HG02973 (cell line): ENCODE data around the gene OCA2.

Experiments used
- ATAC-seq: cut with Tn5 transposase; IDR thresholded peaks from one replicate; pipeline ENCODE4 v1.9.1; 2021; ENCODE audit warnings: moderate library complexity; ENCODE audit not compliant: unreplicated experiment

OCA2 gene

DNA sequence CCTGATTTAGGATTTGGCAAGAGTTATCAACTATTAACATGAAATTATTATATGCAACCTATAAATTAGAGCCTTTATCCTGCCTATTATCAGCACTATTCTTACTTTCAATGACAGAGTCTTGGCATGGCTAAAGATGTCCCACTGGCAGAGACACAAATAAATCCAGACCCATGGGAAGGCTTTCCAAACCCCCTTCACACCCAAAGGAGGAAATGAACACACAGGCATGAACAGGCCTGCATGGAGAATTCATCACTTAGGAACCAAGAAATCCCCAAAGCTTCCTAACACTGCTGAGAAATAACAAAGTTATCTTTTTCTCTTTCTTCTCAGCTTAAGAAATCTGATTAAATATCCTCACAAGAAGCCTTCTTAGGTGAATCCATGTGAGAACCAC, 213.9 kb downstream of the OCA2 start:
- ATAC-seq = no peak

DNA sequence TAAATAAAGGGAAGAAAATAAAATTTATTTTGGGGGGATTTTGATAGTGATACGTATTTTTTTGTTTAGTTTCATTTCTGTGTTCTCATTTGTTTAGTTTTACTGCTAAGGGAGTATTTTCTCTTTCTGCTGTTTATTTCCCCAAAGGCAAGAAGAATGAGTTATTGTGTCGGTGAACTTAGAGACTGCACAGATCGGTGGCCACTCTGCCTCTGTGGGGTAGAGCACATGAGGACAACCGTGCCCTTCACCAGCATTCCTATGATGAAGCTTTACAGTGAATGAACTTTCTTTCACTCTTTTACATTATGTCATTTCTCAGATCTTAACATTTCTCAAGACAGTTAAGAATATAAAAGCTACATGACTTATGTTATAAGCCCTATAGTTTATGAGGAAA, 214.4 kb downstream of the OCA2 start:
- ATAC-seq = no peak

DNA sequence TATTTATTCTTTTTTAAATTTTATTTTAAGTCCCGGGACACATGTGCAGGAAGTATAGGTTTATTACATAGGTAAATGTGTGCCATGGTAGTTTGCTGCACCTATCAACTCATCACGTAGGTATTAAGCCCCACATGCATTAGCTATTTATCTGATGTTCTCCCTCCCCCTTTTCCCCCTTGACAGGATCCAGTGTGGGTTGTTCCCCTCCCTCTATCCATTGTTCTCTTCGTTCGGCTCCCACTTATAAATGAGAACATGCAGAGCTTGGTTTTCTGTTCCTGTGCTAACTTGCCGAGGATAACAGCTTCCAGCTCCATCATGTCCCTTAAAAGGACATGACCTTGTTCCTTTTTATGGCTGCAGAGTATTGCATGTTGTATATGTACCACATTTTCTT, 220.3 kb downstream of the OCA2 start:
- ATAC-seq = no peak

GRCh38 chr15:27873828-27874227, 225.3 kb downstream of the OCA2 start:
- ATAC-seq = no peak

GRCh38 chr15:27873039-27873438, 226.1 kb downstream of the OCA2 start:
- no peak for ATAC-seq

DNA sequence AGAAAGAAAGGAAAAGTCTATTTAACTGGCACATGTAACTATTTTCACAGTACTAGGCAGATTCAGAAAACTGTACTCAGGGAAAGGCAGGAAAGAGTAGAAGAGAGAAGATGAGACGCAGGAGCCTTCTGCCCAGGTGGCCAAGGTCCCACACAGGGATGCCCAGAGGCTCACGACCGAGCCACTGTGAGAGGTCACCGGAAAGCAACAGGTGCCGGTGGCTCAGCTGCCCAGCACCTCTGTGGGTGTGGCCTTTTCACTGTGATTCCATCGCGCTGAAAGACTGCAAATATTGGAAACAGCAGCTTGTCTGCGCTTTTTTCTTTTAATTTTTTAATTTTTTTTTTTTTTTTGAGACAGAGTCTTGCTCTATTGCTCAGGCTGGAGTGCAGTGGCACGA, 226.8 kb downstream of the OCA2 start:
- ATAC-seq = no peak

DNA sequence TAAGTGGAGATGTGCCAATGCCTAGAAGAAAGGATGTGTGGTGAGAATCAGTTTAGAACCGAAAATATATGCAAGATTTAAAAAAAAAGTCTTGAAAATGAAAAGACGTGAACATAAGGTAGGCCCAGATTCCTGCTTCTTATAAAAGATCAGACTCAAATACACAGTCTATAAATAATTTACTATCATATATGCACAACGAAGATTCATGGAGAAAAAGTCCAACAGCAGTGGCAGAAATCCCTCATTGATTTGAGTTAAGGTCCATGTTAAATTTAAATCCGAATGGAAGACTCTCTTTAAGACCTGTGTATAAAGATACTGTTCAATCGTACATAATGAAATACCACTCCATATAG, 227.2 kb downstream of the OCA2 start:
- ATAC-seq = no peak

DNA sequence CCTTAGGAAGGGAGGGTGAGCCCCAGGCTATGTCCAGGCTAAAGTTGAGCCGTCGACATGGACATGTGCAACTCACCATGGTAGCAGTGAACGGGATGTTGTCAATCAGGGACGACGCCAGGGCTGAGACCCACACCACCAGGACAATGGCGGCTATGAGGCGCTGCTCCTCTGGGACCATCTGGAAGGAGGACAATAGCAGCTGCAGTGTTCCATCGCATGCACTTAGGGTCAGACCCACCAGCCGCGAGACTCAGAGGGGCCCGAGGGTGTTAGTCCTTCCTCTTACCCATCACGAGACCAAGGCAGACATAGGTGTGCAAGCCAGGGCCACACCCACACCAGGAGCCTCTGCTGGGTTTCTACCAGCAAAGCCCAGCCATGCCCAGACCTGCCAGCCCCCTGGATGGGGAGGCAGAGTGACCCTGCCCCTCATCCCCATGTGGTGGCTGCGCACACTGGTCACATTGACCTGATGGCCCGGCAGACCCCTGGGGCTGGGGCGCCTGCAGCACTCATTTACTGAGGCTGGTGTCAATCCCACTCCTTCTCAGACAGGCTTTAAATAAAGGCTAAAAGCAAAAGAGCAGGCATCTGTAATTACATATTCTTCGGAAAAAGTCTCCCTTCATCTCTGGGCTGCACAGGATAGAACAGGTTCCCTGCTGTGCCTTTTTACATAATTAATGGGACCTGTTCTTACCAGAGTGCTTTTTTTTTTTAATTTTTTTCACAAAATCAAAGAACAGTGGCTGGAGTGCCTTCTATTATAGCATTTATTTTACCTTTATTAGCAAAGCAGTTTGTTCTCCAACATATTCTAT, 227.8 kb downstream of the OCA2 start:
- no peak for ATAC-seq

- ATAC-seq = no peak
These were observed 228.8 kb downstream of the OCA2 start for GRCh38 chr15:27870320-27870719.

- no peak for ATAC-seq
These were observed 229.3 kb downstream of the OCA2 start for GRCh38 chr15:27869697-27870281.

- no peak for ATAC-seq
These were observed 230.2 kb downstream of the OCA2 start for GRCh38 chr15:27868828-27869404.

DNA sequence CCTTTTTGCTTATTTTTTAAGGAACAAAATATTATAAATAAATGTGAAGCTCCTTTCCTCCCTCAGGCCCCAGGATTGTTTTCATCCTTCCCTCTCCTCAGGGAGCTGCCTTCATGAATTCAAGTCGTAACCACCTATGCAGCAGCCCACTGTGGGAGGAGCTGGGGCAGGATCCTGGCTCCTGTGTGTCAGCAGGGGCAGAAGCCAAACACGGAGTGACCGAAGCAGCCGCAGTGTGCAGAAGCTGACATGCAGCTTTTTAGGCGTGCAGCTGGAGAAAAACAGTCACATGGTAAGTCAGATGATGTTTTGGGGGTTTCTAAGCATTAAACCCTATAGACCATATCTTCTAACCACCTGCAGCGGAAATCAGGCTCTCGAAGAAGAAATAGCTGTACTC, 231.3 kb downstream of the OCA2 start:
- no peak for ATAC-seq

DNA sequence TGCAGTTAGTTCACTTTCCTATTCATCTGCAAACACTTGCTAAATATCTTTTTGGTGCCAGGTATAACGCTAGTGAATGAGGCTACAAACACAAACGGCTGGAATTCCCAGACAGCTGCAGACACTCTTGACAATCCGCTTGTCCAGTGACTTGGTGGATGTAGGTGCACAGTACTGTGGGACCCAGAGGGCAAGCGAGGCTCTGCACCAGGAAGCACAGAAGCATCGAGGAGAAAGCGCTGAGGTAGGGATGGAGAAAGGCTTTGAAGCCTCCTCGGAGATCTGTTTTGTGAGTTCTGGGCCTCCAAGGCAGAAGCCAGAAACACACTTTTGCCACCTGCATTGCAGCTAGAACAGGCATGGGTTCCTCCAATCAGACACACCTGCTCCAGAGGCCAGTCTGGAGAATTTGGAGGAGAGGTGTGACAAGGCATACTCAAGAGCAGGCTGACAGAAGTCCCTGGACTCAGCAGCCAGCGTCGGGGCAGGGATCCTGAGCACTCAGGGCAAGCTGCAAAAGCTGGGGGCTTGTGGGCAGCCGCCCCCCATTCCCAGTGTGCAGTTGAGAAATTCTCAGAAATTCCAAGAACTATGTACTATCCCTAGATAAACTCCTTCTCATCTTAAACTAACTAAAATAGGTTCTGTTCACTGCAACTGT, 232.5 kb downstream of the OCA2 start:
- ATAC-seq = no peak

- no peak for ATAC-seq
These were observed 233.2 kb downstream of the OCA2 start for GRCh38 chr15:27865926-27866325.

DNA sequence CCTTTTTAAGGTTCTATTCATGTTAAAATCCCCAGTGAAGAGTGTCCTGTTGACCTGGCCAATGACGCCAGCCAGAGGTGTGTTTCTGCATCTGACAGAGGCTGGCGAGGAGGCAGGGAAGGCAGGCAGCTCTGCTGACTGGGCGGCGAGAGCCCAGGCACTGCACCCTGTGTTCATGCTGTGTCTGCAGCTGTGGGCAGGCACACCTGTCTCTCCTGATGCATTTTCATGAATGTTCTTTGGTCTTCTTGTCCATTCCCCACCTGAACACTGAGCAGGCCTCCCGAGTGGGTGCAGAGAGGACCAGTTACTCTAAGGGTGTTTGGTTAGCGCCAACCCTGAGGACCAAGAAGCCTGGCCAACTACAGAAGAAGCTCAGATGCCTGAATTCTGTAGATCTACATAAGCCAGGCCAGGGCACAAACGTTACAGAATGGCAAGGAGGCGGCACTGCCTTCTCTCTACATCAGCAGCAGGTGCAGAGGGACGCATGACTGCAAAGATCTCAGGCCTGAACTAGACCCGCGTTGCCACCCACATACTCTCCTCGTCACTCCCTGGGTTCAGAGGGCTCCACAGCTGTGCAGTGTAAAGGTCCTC, 233.7 kb downstream of the OCA2 start:
- no peak for ATAC-seq

DNA sequence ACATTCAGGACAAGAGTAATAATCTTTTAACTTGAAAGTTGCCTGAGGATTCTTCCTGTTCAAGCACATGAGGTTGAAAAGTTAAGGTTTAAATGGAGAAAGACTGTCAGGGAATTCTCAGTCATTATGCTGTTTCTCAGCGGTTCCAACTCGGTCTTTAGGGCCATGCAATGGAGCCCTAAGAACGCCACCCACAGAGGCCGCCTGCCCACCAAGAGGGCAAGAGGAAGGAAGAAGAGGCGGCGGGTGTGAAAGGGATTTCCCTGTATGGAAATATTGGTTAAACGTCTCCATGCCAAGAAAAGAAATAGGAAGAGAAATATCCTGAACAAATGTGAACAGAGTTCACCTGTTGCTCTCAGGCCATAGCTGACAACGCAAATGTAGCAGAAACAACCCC, 234.4 kb downstream of the OCA2 start:
- ATAC-seq = no peak

DNA sequence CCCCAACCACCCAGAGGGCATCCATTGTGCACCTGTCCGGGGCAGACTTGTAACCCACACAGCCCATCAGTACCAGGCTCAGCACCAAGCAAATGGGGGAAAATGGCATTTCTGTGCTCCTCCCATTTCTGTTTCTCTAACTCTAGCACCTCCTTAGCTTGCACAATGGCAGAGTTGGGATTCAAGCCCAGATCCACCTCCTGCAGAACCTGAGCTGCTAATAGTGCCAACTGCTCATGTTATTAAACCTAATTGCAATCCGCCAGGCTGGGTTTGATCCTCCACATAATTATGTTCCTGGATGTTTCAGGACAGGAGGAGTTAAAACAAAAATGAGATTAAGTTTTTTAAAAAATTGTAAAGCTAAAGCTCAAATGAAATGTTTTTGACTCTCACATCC, 235.0 kb downstream of the OCA2 start:
- no peak for ATAC-seq

DNA sequence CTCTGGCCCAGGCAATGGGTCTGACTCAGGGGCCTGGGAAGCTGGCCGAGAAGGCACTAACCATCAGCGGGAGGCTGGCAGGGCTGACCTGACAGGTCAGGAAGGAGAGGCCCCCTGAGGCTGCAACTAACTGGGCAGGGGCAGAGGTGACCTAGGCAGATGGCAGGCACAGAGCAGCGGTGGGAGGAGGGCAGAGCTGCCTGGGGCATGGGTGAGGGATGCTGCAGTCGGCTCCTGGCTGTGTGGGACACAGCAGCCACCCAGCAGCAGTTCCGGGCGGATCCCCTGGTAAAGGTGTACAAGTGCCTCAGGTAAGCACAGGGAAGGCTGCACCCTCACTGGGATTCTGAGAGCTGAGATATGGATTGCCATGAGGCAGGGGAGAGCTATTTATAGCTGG, 236.1 kb downstream of the OCA2 start:
- no peak for ATAC-seq

DNA sequence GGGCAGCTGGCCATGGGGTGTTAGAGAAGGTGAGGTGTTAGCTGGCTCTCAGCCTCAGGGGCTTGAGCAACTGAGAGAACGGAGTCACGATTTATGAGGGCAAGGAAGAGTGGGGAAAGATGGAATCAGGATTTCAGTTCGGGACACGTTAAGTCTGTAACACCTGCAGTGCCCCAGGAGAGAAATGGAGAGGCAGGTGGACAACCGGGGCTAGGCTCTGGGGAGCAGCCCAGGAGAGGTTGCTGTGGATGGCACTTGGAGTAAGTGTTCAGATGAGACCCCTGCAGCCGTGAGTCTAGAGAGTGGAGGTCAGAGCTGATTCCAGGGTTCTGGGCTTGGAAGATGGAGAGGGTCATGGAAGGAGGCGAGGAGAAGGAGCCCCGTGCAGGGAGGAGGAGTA, 237.9 kb downstream of the OCA2 start:
- ATAC-seq = no peak

DNA sequence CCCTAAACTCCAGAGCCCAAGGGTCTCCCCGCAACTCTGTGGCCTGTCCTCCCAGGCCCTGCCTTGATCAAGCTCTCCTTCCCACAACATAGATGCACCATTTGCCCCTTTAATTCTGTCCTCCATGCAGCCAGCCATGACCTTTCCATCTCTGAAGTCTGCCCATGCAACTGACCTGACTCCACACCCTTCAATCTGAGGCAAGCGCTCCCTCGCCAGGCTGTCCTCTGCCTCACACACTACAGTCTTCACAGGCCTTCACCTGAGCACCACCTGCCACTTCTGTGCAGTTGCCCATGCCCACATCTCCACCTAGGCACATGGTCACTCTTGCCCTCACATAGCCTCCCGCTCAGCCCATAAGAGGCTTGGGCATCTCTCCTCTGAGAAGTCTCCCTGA, 244.0 kb downstream of the OCA2 start:
- no peak for ATAC-seq

DNA sequence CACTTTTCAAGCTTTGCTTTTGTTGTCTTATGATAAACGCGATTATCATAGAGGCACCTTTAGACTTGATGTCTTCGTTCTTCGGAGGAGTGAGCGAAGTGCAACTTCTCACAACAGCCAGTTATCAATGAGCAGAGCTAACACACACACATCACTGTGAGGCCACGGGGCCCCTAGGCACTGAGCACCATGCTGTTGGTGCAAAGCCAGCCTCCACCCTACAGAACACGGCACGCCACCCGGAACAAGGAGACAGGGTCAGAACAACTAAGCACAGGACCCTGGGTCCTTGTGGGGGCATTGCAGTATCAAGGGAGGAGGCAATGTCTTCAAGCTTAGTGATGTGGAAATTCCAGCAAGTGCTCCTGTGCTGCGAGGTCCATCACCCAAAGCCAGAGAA, 244.5 kb downstream of the OCA2 start:
- ATAC-seq = no peak
